ENCODE results near the gene MYO18A. TPM values are rescaled to one million over a fixed set of nuclear protein-coding genes. Genes with fewer than 3 reads are reported as not detected.

The MYO18A gene
- polyA plus RNA-seq, 1 donor = 292 TPM

GRCh38 chr17:29051194-29051593, 129.0 kb downstream of the MYO18A start:
- no peak for DNase-seq (ENCODE audit: low read depth)

GRCh38 chr17:29050176-29050575, 130.0 kb downstream of the MYO18A start:
- no peak for DNase-seq (ENCODE audit: low read depth)

DNA sequence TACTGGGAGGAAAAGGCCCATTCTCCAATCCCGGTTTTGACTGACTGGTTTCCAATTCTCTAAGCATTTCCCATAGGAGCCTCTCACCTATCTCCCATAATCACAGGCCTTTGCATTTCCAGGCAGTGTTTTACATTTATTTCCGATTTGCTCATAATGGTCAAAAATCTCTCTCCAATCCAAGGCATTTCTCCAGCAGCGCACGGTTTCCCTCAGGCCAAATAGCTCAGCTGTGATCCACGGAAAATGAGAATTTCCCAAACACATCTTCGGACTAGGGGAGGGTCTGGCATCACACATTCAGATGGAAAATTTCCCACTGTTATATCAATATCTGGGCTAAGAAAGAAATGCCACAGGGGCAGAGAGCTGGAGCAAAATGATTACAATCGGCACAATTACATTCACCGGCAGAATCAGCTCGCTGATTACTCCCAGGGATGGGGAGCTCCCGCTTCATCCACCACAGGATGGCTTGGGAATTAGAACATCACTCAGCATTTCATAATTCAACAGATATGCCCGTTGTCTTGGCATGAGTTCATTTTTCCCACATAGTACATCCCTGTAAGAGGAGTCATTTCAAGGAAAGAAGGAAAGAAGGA, 130.6 kb downstream of the MYO18A start:
- DNase-seq (ENCODE audit: low read depth) = no peak

DNA sequence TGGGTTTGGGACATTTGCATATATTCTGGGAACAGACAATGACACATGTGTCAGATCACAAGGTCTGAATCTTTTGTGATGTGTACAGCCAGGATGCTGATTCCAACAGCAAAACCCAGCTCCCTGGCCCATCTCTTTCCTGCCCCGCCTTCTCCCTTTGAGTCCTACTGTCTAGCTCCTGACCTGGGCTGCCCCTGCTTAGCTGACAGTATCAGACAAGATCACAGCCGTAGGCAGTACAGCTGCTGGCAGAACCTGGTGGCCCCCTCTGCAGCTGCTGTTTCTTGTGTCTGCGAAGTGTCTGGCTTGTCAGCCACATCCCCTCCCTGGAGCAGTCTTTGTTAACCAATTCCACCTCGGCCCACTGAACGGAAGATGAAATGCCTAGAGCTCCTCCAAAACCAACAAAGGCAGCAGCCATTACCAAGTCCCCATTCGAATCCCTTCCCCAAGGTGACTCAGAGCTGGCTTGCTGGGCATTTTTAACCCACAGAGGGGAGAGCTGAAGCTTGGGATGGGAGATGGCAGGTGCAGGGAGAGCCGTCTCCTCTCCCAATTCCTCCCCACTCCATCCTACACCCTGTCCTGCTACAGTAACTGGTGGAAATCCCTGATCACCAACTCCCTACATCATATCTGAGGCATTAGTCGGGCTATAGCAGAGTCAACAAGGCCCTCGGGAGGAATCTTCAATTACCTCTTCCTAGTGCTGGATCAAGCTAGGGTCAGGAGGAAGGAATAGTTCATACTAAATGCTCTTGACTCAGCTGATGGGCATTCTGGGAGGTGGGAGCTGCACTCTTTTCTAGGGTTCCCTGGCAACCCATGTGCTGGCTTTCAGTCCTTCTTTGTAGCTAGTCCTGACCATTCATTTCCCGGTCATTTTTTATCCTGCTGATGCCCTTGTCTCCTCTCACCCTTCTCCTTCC, 131.5 kb downstream of the MYO18A start:
- no peak for DNase-seq (ENCODE audit: low read depth)

GRCh38 chr17:29046473-29046839, 133.7 kb downstream of the MYO18A start:
- DNase-seq (ENCODE audit: low read depth) = no peak

DNA sequence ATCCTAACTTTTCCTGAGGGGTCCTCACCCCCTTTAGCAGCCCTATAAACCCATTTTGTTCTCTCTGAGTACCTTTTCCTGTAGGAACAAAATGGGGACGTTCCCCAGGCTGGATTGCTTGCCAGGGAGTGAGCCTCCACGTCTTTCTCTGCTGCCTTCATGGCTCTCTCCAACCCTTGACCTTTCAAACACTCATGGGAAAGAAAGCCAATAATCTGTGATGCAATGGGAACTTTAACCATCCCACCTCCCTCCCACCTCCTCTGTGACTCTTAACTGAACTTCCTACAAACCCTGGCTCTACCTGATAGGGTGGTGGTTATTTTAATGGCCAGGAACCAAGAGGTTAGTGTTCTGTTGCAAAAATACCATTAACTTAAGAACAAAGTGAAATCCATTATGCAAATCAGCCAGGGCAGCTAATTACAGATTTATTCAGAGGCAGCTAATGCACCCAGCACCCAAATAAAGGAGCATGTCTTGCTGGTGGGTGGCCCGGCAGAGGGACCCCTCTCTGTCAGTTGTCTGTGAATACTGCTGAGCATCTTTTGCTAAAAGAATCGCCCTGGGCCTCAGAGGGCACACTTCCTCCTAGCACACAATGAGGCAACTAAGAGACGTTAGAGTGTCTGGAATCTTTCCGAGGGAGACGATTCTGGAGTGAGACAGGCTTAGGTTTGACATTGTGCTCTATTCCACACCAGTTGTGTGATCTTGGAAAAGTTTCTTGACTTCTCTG, 134.3 kb downstream of the MYO18A start:
- DNase-seq (ENCODE audit: low read depth) = no peak

GRCh38 chr17:29045026-29045425, 135.2 kb downstream of the MYO18A start:
- no peak for DNase-seq (ENCODE audit: low read depth)

DNA sequence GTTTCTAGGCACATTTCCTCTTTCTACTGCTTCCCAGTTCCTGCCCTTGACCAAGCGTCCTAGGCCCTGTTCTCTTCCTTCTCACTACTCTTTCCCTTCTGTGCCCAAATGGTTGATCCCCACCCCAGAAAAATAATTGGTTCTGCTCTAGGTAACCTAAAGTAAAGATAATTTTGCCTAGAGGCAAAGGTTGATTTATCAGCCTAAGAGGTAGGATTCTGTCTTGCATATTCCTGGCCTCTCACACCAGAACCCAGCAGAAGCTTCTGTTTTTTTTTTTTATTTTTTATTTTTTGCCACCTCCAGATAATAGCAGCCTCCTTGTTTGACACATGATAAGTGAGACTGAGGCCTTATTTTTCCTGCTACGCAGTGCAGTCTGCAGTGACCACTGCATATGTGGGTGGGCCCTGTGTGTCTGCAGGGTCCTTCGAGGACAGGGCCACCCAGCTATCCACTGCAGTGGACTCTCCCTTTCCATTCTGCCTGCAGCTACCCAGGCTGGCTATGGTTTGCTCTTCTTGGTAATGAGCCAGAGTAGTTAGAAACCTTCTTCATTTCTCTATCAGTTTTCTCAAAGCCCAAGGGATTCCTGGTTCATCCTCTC, 136.6 kb downstream of the MYO18A start:
- no peak for DNase-seq (ENCODE audit: low read depth)

DNA sequence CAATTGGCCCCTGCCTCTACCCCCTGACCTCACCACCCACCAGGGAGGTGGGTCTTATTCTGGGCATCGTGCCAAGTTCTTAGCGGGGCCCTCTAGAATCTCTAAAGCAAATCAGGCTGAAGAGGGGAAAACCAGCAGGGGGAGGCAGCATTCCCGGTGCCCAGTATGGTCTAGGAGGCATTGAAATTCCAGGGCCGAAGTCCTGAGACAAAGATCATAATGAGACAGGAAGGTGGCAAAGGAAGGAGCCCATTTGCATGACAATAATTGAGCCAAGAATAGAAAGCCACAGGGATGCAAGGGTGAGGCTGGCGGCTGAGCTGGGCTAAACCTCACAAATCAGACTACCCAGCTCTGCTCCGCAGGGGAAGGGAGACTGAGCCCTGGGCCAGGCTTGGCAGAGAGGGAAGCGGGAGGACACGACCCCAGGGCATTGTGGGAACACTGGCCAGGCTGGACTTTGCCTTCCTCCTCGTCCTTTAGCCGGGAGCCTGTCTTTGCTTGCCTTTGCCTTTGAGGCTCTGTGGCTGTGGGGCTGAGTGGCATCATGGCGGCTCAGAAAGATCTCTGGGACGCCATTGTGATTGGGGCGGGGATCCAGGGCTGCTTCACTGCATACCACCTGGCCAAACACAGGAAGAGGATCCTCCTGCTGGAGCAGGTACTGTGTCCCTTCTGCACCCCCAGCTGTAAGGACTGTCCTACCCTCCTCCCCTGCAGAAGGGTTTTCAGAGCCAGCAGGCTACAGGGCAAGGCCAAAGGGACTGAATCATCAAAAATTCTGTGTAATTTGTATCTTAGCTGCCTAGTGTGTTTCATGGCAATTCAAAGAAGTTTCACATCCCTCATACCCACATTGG, 137.3 kb downstream of the MYO18A start, which contains the start of gene PIPOX:
Gene PIPOX, plus strand, starts transcription at position 463 of the 860 bp plus-strand sequence. Its CDS starts 85 bp downstream, at position 548.
- DNase-seq (ENCODE audit: low read depth) = no peak

- no peak for DNase-seq (ENCODE audit: low read depth)
These were observed 138.0 kb downstream of the MYO18A start for GRCh38 chr17:29042026-29042678.

DNA sequence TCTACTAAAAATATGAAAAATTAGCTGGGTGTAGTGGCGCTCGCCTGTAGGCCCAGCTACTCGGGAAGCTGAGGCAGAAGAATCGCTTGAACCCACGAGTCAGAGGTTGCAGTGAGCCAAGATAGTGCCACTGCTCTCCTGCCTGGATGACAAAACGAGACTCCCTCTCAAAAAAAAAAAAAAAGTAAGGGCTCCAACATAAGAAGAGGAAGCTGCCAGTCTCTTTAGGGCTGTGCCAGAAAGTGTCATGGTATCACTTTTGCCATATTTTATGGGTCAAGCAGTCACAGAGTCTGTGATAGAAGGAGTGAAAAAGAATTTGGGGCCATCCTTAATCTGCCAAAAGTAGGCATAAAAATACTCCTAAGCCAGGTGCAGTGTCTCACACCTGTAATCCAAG, 138.6 kb downstream of the MYO18A start:
- DNase-seq (ENCODE audit: low read depth) = no peak

DNA sequence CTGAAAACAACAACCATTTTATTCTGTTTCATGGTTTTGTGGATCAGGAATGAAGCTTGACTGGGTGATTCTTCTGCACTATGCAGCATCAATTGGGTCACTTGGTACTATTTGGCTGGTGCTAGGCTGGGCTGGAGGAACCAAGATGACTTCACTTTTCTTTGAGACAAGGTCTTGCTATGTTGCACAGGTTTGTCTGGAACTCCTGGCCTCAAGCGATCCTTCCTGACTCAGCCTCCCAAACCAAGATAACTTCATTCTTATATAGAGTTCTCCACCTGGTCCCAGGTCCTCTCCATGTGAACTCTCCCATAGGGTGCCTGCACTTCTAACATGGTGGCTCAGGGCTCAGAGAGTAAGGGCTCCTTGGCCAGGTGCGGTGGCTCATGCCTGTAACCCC, 139.1 kb downstream of the MYO18A start:
- no peak for DNase-seq (ENCODE audit: low read depth)

- no peak for DNase-seq (ENCODE audit: low read depth)
These were observed 140.2 kb downstream of the MYO18A start for GRCh38 chr17:29039764-29040598.

GRCh38 chr17:29038085-29038795, 142.0 kb downstream of the MYO18A start:
- DNase-seq (ENCODE audit: low read depth) = no peak

GRCh38 chr17:29037739-29038084, 142.5 kb downstream of the MYO18A start:
- no peak for DNase-seq (ENCODE audit: low read depth)

- DNase-seq (ENCODE audit: low read depth) = no peak
These were observed 143.6 kb downstream of the MYO18A start for GRCh38 chr17:29036584-29036983.

DNA sequence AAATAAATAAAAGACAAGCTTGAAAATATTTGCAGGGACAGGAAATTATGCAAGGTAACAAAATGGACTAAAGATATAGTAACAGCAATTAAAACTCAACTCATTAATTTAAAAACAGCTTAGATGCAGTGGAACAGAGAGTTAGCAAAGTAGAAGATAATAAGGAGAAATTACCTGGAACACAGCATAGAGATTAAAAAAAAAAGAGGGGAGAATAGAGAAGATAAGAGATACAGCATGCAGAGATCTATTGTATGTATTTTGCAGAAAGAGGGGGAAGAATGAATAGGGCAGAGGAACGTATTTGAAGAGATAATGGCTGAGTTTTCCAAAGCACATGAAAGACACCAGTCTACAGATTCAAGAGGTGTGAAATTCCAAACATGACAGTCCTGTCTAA, 145.7 kb downstream of the MYO18A start:
- no peak for DNase-seq (ENCODE audit: low read depth)

DNA sequence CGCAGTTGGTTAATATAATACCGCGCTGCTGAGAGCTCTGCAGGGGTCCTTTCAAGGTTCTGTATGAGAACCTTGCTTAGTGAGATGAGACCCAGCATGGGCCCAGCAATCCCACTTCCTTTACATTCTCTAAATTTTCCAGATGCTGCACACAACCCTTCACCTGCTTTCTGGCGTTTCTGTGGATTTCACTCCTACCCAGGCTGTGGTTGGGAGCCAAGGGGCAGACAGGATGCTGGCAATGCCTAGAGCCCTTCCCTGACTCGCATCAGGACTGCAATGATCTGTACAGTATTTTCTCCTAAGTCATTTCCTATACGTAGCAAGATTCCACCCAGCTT, 147.4 kb downstream of the MYO18A start:
- no peak for DNase-seq (ENCODE audit: low read depth)

All from forelimb muscle (tissue), 1 donor.